DOHH2 (cell line): ENCODE data around the gene CCDC88C.

Experiments
- H3F3A ChIP-seq: fragments of 200-600 bp; sonication (generic), shearing (Covaris generic); 2 replicates; pipeline ENCODE4 v1.6.0; 2016; ENCODE audit warnings: antibody characterized with exemption, mild to moderate bottlenecking; ENCODE audit not compliant: control insufficient read depth, insufficient read depth
- H3K27ac ChIP-seq: fragments of 200-600 bp; sonication (generic); 2 replicates; pipeline ENCODE4 v1.5.1; 2014; ENCODE audit warnings: low read depth, mild to moderate bottlenecking, low read length, moderate library complexity
- H3K27me3 ChIP-seq: fragments of 200-600 bp; sonication (generic); 2 replicates; pipeline ENCODE4 v1.6.1; 2014; ENCODE audit warnings: mild to moderate bottlenecking, low read length, mixed read lengths; ENCODE audit not compliant: control insufficient read depth
- H3K36me3 ChIP-seq: fragments of 200-600 bp; sonication (generic); 2 replicates; pipeline ENCODE4 v1.6.1; 2014; ENCODE audit warnings: mild to moderate bottlenecking, low read length, moderate library complexity, mixed read lengths; ENCODE audit not compliant: control insufficient read depth
- H3K4me1 ChIP-seq: fragments of 200-600 bp; sonication (generic); 2 replicates; pipeline ENCODE4 v1.6.1; 2014; ENCODE audit warnings: mild to moderate bottlenecking, low read length, mixed read lengths; ENCODE audit not compliant: control insufficient read depth
- H3K4me2 ChIP-seq: fragments of 200-600 bp; sonication (generic); 2 replicates; pipeline ENCODE4 v1.6.0; 2014; ENCODE audit warnings: mild to moderate bottlenecking, low read length, moderate library complexity
- H3K4me3 ChIP-seq: fragments of 200-600 bp; sonication (generic); 2 replicates; pipeline ENCODE4 v1.5.1; 2014; ENCODE audit warnings: mild to moderate bottlenecking, low read length, mixed read lengths
- H3K79me2 ChIP-seq: fragments of 200-600 bp; sonication (generic); 2 replicates; pipeline ENCODE4 v1.6.1; 2014; ENCODE audit warnings: mild to moderate bottlenecking, low read length, mixed read lengths; ENCODE audit not compliant: control insufficient read depth
- H3K9me2 ChIP-seq: fragments of 200-600 bp; sonication (generic); replicated peaks from 2 replicates; pipeline ENCODE4 v1.6.1; 2014; ENCODE audit warnings: mild to moderate bottlenecking, low read length, mixed read lengths; ENCODE audit not compliant: control insufficient read depth
- H3K9me3 ChIP-seq: fragments of 200-600 bp; sonication (generic); 2 replicates; pipeline ENCODE4 v1.6.1; 2014; ENCODE audit warnings: antibody characterized with exemption, low read length, mixed read lengths; ENCODE audit not compliant: control insufficient read depth, insufficient read depth
- H4K20me1 ChIP-seq: fragments of 200-600 bp; sonication (generic); 2 replicates; pipeline ENCODE4 v1.6.0; 2014; ENCODE audit warnings: low read depth, mild to moderate bottlenecking, antibody characterized with exemption, low read length, moderate library complexity; ENCODE audit not compliant: control insufficient read depth, insufficient read depth
- CTCF ChIP-seq: fragments of 200-600 bp; sonication (generic); IDR thresholded peaks from one replicate; pipeline ENCODE4 v1.5.1; 2014; ENCODE audit warnings: antibody characterized with exemption, mild to moderate bottlenecking, low read depth, low read length; ENCODE audit not compliant: poor library complexity, severe bottlenecking
- EZH2phosphoT487 ChIP-seq: fragments of 200-600 bp; sonication (generic); IDR thresholded peaks from 2 replicates; pipeline ENCODE4 v1.6.1; 2017; ENCODE audit warnings: borderline replicate concordance, mild to moderate bottlenecking, antibody characterized with exemption, low read length, moderate library complexity, mixed read lengths

CCDC88C gene

GRCh38 chr14:91374879-91375702 is 42.5 kb downstream of the CCDC88C start:
- peaks cover 52% of the 10 kb centered on the region for H4K20me1 ChIP-seq
- TF ChIP-seq EZH2phosphoT487 (no peak), CTCF (no peak)
- no peaks in the 10 kb centered on the region for H3K27me3 ChIP-seq
- peaks cover 84% of the 10 kb centered on the region for H3K36me3 ChIP-seq
- no peaks in the 10 kb centered on the region for H3K9me2 ChIP-seq
- H3F3A ChIP-seq, result peaks cover 19% of the 10 kb centered on the region
- peak overlapping the region; percentile 87 for H3K27ac ChIP-seq
- peaks cover 100% of the 10 kb centered on the region for H3K79me2 ChIP-seq
- H3K4me3 ChIP-seq, result peak overlapping the region; percentile 66
- H3K4me1 ChIP-seq, result peaks cover 99% of the 10 kb centered on the region
- no peaks in the 10 kb centered on the region for H3K9me3 ChIP-seq
- peak overlapping the region; percentile 91 for H3K4me2 ChIP-seq

- peak overlapping the region; percentile 87 for H3K27ac ChIP-seq
- H3K36me3 ChIP-seq, result peaks cover 83% of the 10 kb centered on the region
- no peaks in the 10 kb centered on the region for H3K27me3 ChIP-seq
- peak overlapping the region; percentile 66 for H3K4me3 ChIP-seq
- H3K4me2 ChIP-seq, result peak overlapping the region; percentile 91
- no peaks in the 10 kb centered on the region for H3K9me3 ChIP-seq
- peaks cover 99% of the 10 kb centered on the region for H3K4me1 ChIP-seq
- TF ChIP-seq CTCF, result no peak
- TF ChIP-seq EZH2phosphoT487, result no peak
- peaks cover 100% of the 10 kb centered on the region for H3K79me2 ChIP-seq
- peaks cover 19% of the 10 kb centered on the region for H3F3A ChIP-seq
- H3K9me2 ChIP-seq, result no peaks in the 10 kb centered on the region
- peaks cover 49% of the 10 kb centered on the region for H4K20me1 ChIP-seq
Measured at GRCh38 chr14:91374287-91374878, 43.2 kb downstream of the CCDC88C start.

GRCh38 chr14:91373591-91374254 is 43.9 kb downstream of the CCDC88C start:
- peak overlapping the region; percentile 87 for H3K27ac ChIP-seq
- H3K27me3 ChIP-seq, result no peaks in the 10 kb centered on the region
- peaks cover 100% of the 10 kb centered on the region for H3K79me2 ChIP-seq
- peak overlapping the region; percentile 91 for H3K4me2 ChIP-seq
- peaks cover 19% of the 10 kb centered on the region for H3F3A ChIP-seq
- H3K36me3 ChIP-seq, result peaks cover 81% of the 10 kb centered on the region
- H3K4me3 ChIP-seq, result peak overlapping the region; percentile 66
- H4K20me1 ChIP-seq, result peaks cover 42% of the 10 kb centered on the region
- TF ChIP-seq CTCF, result no peak
- H3K9me3 ChIP-seq, result no peaks in the 10 kb centered on the region
- H3K9me2 ChIP-seq, result no peaks in the 10 kb centered on the region
- H3K4me1 ChIP-seq, result peaks cover 99% of the 10 kb centered on the region
